NCI-H446 treated with DMSO at 0.1 percent for 48 hours (cell line): ENCODE results near the gene SCYL3.
"Not testable (repeated sequence)": the region's sequence is repeated elsewhere in the genome, so short reads cannot be mapped to it uniquely, and the experiment has no call there.

ENCODE experiments used
- DNase-seq: peaks from one replicate; lab custom pipeline; 2025; lab: John Stamatoyannopoulos, UW

SCYL3 gene

DNA sequence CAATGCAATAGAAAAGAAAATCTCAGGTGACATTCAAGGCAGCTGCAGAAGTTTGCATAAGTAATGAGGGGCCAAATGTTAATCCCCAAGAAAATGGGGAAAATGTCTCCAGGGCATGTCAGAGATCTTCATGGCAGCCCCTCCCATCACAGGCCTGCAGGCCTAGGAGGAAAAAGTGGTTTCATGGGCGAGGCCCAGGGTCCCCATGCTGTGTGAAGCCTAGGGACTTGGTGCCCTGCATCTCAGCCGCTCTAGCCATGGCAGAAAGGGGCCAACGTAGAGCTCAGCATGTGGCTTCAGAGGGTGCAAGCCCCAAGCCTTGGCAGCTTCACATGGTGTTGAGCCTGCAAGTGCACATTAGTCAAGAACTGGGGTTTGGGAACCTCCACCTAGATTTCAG lies 21.7 kb downstream of the SCYL3 start:
- not testable (repeated sequence) for DNase-seq

DNA sequence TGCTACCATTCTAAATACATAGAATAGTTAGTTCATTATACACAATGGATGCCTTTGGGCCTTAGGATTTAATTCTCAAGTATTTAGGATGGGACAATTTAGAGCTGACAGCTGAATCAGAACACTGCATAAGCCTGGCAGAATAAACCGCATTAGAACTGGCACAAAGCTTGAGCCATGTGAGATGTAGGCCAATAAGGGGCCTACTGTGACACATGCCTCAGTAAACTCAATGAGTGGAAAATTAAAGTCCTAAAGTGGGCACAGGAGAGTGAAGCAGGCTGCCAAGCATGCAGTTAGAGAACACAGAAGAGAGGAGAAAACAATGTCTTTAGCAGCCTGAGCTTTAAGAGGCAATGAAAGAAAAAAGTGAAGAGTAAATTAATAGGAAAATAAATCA lies 24.3 kb downstream of the SCYL3 start:
- DNase-seq: no peak

DNA sequence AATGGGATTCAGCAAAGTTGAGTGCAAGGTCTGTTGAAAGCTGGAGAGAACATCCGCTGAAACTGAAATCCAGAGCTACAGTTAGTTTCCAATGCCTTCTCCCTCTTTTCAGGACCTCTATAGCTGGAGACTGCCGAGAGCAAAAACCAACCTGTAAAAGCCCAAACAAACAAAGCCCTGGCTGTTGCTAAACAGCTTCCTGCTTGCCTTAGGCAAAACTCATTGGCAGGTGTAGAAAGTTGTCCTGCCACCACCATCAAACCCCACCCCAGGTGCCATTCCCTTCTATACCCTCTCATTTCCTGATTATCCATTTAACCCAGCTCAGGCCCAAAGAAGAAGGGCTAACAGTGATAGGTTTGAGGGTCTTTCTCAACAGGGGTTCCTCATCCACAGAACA lies 24.7 kb downstream of the SCYL3 start:
- DNase-seq: no peak

DNA sequence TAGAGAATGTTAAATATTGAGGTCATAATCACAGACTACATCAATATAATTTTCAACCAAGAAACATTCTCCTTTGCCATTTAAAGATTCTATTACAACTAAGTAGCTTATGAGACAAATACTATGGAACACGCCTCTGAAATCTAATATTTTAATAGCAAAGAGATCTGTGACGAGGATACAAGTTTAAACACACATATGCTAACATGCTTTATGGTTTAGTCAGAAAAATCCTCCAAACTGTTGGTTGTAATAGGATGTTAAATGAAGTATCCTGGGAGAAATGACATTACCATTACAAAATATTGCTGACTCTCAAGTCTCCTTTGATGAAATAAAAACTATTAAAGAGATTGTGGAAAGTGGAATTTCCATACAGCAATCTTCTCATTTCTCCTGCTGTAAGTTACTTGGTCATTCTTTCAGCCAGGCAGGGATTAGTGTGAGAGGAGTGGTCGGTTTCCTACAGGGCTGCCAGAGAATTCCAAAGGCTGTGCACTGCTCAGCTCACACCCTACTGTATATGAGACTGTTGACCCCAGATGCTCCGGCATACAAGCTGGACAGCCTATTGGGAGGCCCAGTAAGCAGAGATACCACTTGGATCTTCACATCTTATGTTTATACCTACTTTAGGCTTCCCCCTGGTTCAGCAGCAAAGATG lies 26.6 kb downstream of the SCYL3 start:
- no peak for DNase-seq

DNA sequence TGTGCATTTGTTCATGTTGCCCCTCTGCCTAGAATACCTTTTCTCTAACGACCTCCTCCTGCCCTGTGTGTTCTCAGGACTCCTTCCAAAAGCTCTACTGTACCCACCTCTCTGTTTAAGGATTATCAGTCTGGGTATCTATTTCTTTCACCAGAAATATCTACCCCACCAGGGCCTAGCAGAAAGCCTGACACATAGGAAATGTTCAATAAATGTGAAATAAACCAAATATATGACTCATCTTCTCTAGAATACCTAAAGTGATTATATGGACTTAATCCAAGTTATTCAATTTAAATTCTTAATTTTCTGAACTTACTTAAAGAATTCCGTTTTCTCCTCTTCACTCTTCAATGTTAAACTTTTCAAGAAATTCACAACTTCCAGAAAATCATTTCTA lies 27.1 kb downstream of the SCYL3 start:
- no peak for DNase-seq

DNA sequence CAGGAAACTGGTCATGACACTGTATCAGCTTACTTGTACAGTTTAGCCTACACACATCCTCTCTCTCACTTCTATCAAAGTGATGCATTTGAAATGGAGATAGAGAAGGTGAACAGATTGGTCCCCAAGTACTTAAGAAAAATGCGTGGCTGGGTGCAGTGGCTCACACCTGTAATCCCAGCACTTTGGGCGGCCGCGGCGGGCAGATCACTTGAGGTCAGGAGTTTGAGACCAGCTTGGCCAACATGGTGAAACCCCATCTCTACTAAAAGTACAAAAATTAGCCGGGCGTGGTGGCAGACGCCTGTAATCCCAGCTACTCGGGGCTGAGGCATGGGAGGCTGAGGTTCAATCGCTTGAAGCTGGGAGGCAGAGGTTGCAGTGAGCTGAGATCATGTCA lies 29.2 kb downstream of the SCYL3 start:
- not testable (repeated sequence) for DNase-seq

DNA sequence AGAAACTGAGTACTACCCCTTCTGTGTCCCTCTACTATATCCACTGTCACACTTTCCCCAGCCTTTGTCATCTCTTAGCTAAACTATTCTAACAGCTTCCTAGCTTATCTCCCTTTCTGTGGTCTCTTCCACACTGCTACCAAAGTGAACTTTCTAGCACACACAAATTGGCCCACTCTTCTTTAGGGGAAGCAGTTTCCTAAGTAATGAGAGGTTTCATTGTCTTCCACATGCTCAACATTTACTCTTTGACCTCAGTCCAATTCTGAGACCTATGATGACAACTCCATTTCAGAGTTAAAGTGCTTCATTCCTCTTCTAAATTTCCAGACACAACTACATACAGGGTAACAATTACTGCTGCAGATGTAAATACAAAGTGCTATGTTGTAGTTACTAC lies 32.9 kb downstream of the SCYL3 start:
- DNase-seq: no peak

DNA sequence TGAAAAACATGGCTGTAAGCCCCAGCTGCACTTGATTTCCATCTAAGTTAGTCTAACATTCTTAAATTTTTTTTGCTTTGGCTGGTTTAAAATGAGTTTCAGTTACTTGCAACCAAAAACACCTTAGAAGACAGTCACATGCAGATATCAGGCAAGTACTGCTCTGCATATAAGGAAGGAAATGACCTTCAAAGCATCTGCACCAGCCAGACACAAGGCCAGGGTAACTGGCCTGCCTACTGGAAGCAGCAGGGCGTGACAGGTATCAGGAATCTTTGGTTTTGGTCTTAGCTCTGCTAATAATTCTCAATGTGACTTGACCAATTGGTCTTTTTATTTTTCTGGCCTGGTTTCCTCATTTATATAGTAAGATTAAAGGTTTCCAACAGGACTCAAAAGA lies 33.5 kb downstream of the SCYL3 start:
- DNase-seq: no peak

DNA sequence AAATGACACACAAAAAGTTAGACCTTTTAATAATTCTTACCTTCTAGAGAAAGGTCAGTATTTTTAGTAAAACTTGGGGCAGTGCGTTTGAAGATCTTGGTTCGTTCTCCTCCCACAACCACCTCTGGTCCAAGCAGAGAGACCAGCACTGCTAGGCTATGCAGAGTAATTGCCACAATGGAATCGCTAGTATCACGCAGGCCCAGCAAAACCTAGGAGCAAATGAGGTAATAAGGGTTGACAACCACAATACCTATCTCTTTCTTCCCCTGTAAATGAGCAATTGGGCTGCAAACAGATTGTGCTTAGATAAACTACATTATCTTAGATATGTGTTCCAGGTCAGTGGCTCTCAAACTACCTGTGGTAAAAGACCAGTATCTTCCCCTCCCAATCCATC lies 34.7 kb downstream of the SCYL3 start:
- no peak for DNase-seq

DNA sequence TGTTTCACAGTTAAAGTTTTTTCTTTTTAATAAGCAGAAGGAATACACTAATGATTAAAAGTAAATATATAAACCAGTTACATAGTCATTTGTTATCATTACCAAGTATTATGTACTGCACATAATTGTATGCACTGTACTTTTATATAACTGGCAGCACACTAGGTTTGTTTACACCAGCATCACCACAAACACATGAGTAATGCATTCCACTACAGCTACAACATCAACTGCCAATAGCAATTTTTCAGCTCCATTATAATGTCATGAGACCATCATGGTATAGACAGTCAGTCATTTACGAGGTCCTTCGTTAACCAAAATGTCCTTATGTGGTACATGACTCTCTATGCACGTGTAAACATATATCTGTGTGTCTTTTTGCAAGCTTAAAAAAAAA lies 35.2 kb downstream of the SCYL3 start:
- DNase-seq: no peak

DNA sequence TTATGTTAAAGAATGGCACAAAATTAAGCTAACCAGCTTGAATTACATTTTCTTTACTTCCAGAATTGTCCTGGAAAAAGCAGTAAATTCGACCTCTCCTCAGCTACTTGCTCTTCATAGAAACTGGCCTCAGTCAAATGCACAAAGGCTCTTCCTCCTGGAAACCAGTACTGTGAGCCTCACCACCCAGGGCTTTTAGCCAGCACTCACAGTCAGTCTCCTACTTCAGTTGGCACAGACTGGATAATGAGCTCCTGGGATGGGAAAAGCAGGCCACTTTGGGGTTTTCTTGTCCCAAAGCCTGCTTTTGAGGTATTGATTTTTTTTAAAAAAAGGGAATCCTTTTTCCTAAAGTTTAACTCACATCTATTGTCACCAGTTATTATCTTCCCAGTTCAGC lies 40.4 kb downstream of the SCYL3 start:
- no peak for DNase-seq

DNA sequence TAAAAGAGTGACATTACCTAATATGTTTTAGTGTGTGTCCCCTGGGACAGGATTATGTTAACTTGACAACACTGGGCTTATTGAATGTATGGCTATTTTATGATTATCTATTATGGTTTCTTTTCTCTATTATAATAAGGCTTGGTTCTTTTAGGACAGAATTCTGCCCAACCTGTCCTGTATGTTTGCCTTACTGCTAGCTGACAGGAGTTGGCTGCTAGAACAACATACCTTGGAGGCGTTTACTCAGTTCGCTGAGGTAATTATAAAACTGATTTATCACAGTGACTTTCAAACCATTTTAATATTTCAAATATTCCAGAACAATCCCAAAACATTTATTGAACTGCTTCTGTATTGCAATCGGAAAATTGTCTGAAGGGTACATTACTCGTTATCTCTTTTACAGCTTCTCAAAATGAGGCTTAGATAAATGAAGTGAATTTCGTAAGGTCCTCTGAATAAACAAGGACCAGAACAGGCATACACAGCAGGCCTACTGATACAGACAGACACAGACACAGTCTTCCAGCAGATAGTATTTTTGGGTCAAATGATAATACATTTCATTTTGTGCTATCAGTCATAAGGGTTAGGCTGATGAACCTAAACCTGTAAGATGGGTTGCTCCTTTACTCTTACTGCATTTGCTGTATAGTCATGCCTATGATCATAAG lies 44.2 kb downstream of the SCYL3 start:
- DNase-seq: no peak

DNA sequence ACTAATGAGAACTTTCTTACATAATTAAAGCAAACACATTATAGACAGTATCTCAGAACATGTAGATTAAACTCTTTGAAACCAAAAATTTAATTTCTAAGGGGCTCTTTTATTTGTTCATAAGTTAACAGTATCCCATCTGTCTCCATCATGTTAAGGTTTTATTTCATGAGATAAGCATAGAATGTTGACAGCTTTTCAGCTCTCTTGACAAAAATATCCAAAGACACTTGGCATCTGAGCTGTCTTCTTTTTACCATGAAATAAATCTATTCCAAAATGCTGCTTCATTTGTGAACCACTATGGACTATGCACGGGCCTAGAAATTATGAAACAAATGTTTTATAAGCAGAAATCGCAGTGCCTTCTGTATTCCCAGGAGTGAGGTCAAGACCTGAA lies 45.2 kb downstream of the SCYL3 start:
- DNase-seq: no peak

DNA sequence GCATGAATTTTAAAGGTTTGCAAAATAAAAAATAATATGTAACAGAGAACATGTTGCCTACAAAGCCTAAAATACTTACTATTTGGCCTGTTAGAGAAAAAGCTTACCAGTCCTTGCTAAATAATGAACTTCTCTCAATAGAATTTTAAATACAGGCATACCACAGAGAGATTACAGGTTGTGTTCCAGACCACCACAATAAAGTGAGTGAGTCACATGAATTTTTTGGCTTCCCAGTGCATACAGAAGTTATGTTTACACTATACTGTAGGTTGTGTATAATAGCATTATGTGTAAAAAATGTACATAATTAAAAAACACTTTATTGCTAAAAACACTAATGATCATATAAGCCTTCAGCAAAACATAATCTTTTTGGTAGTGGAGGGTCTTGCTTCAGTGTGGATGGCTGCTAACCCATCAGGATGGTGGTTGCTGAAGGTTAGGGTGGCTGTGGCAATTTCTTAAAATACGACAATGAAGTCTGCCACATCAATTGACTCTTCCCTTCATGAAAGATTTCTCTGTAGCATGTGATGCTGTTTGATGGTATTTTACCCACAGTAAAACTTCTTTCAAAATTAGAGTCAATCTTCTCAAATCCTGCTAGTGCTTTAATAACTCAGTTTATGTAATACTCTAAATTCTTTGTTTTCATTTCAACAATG lies 48.6 kb downstream of the SCYL3 start:
- DNase-seq: no peak

DNA sequence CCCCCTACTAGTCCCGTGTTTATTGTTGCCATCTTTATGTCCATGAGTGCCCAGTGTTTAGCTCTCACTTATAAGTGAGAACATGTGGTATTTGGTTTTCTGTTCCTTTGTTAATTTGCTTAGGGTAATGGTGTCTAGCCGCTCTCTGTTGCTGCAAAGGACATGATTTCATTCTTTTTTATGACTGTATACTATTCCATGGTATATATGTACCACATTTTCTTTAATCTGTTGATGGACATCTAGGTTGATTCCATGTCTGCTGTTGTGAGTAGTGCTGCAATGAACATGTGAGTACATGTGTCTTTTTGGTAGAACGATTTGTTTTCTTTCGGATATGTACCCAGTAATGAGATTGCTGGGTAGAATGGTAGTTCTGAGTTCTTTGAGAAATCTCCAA lies 54.8 kb downstream of the SCYL3 start:
- DNase-seq: no peak

DNA sequence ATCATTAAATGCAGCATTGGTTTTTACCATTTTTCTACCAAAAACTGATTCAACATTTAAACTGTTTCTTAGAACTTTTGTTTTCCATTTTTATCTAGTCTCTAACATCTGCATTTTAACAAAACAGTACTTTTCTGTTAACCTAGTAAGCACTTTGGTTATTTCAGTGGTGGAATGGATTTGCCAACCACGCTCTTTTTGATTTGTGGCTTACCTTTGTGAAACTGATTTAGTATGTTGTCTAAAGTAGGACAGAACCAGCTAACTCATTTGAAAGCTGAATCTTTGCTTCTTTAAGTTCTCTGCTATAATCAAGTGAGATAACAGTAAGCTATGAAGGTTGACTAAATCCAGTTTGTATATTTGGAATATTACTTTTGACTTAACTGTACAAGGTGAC lies 57.5 kb downstream of the SCYL3 start:
- DNase-seq: no peak

DNA sequence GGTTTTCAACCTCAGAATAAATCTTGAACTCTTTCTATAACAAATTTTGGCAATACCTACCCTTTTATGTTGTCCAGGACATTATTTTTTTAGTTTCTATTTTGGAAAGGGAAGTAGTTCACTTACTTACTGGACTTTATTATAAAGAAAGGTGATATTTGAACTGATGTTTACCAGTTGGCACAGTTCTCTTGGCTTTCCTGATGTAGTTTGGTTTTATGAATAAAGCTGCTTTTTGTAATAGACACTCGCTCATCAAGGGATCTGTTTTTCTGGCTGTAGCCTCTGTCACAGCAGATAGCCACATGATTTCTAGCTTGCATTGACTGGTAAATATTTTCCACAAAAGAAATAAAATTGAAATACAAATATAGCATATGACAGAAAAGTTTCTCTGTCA lies 58.0 kb downstream of the SCYL3 start:
- no peak for DNase-seq

DNA sequence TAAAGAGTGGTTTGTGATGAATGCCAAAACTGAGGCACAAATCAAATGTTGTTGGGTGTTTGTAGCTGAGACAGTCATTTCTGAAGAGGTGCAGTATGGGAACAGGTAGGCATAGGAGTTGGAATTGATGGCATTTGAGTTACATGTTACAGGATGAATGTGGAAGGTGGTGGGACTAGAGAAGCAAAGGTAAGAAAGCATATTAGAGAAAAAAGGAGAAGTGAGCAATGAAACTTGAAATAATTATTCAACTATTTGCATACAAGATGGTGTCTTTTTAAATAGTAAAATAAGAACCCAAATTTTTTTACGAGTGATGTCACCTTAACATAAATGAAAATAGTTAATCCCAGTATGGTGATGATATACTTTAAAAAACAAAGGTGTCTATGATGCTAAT lies 58.8 kb downstream of the SCYL3 start:
- no peak for DNase-seq

DNA sequence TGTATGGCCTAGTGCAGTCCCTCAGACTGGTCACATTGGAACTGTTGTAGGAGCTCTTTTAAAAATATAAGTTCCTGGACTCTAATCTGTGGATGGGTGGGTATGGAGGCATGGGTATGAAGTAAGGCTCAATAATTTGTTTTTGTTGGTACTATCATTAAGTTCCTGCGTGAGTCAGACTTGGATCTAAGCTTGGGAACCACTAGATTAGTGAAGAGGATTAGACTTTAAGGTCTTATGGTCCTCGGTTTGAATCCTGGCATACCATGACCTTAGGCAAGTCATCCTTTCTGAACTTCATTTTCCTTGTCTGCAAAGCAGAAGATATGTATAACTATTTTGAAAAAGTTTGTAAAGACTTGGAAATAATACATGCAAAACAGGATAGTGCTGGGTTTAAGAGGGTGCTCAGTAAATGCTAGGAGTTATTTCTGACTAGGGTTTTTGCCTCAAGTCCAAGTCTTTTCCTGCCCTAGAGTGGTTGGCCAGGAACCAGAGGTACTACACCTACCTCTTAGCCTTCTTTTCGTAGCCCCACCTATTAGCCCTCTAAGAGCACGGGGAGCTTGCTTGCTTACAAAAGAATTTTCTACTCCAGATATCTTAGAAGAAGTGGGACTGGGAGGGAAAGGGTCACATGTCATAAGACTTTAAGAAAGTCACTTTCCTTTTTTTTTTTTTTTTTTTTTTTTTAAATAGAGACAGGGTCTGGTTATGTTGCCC lies 60.4 kb downstream of the SCYL3 start:
- DNase-seq: no peak

DNA sequence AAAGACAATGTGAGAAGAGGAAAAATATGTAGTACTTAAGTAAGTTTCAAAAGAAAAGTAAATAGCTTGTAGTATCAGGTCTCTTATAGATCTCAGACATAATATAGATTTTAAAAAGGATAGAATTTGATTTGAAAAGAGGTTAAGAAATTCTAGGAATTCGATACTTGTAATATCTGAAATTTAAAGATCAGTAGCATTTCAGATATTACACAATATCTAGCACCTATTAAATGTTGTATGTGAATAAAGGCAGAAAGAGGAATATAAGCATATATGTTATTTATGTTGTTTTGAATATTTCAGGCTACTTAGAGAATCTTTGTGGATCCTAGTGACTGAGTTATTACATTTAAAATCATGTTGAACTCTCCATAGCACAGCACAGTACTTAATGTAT lies 64.0 kb downstream of the SCYL3 start:
- no peak for DNase-seq

DNA sequence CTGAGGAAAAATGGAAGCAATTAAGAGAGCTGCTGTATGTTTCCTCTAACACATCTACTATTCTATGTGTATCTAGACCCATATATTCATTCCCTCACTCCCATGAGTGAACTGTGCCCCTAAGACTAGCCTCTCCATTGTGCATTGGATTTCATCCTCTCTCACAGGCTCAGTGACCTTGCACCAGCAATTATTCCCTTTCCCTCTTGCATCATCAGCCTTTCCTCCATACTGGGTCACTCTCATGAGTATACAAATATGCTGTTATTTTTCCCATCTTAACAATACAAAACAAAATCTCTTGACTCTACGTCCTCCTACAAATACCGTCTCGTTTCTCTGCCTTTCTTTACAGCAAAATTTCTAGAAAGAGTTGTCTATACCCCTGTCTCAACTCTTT lies 69.5 kb downstream of the SCYL3 start:
- no peak for DNase-seq

DNA sequence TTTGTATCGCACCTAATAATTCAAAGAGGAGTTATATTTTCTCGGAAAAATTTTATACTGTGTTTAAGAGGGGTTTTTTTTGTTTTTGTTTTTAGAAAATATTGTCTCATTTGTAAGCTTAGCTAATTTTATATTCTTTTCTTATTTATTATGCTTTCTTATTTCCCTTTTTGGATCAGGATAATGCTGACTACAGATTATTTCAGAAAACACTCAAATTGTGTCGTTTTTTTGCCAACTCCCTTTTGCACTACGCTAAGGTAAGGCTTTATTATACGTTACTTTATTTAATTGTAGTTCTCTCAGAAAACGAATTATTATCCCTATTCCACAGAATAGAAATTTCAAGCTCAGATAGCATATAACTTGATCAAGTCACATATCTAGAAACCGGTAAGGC lies 72.2 kb downstream of the SCYL3 start:
- no peak for DNase-seq

DNA sequence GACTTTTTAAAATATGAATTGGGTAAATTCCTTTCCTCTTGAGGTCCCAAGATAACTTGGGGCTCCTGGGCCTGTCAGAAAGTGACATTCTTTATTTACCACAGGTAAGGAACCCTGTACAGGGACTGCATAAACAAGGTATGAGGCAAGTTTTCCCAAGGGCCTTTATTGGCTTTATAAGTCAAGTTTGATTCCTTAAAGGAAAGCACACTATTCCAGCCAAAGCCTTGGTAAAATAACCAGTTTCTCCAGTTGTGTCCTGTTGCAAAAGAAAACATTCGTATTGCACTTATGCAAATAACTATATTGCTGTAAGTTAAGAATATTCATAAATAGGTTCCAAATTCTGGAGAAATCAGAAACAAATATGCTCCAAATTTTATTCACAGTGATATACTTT lies 77.1 kb downstream of the SCYL3 start:
- no peak for DNase-seq
